Measurements from ENCODE around the gene CATSPERZ.

The CATSPERZ gene

GRCh38 chr11:64342869-64343745, 42.9 kb downstream of the CATSPERZ start:
- no peak for DNase-seq (ENCODE audit: low spot score)

GRCh38 chr11:64343767-64344559, 43.8 kb downstream of the CATSPERZ start:
- DNase-seq (ENCODE audit: low spot score): no peak

GRCh38 chr11:64344787-64345186, 44.6 kb downstream of the CATSPERZ start:
- no peak for DNase-seq (ENCODE audit: low spot score)

- DNase-seq (ENCODE audit: low spot score): no peak
Measured at GRCh38 chr11:64347193-64347867, 47.2 kb downstream of the CATSPERZ start.

- peak; percentile 63 for DNase-seq (ENCODE audit: low spot score)
Measured at GRCh38 chr11:64348383-64349024, 48.3 kb downstream of the CATSPERZ start.

- no peak for DNase-seq (ENCODE audit: low spot score)
Measured at GRCh38 chr11:64349025-64349387, 48.8 kb downstream of the CATSPERZ start.

GRCh38 chr11:64349404-64349803, 49.2 kb downstream of the CATSPERZ start:
- DNase-seq (ENCODE audit: low spot score): no peak

- no peak for DNase-seq (ENCODE audit: low spot score)
Measured at GRCh38 chr11:64351136-64351631, 51.0 kb downstream of the CATSPERZ start.

- no peak for DNase-seq (ENCODE audit: low spot score)
Measured at GRCh38 chr11:64352099-64352994, 52.2 kb downstream of the CATSPERZ start.

- DNase-seq (ENCODE audit: low spot score): no peak
Measured at GRCh38 chr11:64352995-64353714, 53.0 kb downstream of the CATSPERZ start.

- no peak for DNase-seq (ENCODE audit: low spot score)
Measured at GRCh38 chr11:64353715-64354506, 53.8 kb downstream of the CATSPERZ start.

Measured in left forelimb (tissue), 1 donor.